H9 (cell line): Measurements from ENCODE around the gene LRRC63. TPM values are rescaled to one million over a fixed set of nuclear protein-coding genes. Genes with fewer than 3 reads are reported as not detected.

Experiments
- DNase-seq: peaks from one replicate; pipeline ENCODE4 v3.0.0-alpha.2; 2017
- H2AFZ ChIP-seq: one replicate; pipeline ENCODE4 v1.6.1; 2013; ENCODE audit warnings: mild to moderate bottlenecking, low read length, control low read depth, moderate library complexity
- H2AK5ac ChIP-seq: 2 replicates; pipeline ENCODE4 v1.6.1; 2013; ENCODE audit warnings: low read length, control low read depth, mixed read lengths; ENCODE audit not compliant: insufficient read length
- H2BK120ac ChIP-seq: one replicate; pipeline ENCODE4 v1.6.1; 2013; ENCODE audit warnings: low read depth, mild to moderate bottlenecking, low read length, control low read depth, inconsistent platforms; ENCODE audit not compliant: poor library complexity, severe bottlenecking
- H2BK12ac ChIP-seq: 2 replicates; pipeline ENCODE4 v1.6.1; 2013; ENCODE audit warnings: low read length, control low read depth, mixed read lengths, low read depth; ENCODE audit not compliant: insufficient read length
- H2BK15ac ChIP-seq: 2 replicates; pipeline ENCODE4 v1.6.1; 2013; ENCODE audit warnings: low read depth, low read length, control low read depth
- H2BK20ac ChIP-seq: one replicate; pipeline ENCODE4 v1.6.1; 2013; ENCODE audit warnings: low read depth, mild to moderate bottlenecking, low read length, control low read depth, inconsistent platforms; ENCODE audit not compliant: poor library complexity, severe bottlenecking
- H2BK5ac ChIP-seq: 2 replicates; pipeline ENCODE4 v1.6.1; 2013; ENCODE audit warnings: low read length, control low read depth, mixed read lengths; ENCODE audit not compliant: insufficient read length
- H3K14ac ChIP-seq: 2 replicates; pipeline ENCODE4 v1.6.1; 2013; ENCODE audit warnings: low read length, control low read depth; ENCODE audit not compliant: insufficient read depth
- H3K18ac ChIP-seq: 2 replicates; pipeline ENCODE4 v1.6.1; 2013; ENCODE audit warnings: low read depth, mild to moderate bottlenecking, mixed read lengths, low read length, control low read depth; ENCODE audit not compliant: insufficient read length
- H3K23ac ChIP-seq: 2 replicates; pipeline ENCODE4 v1.6.1; 2013; ENCODE audit warnings: low read length, control low read depth, mixed read lengths, low read depth; ENCODE audit not compliant: insufficient read length
- H3K23me2 ChIP-seq: 2 replicates; pipeline ENCODE4 v1.6.1; 2013; ENCODE audit warnings: low read depth, mild to moderate bottlenecking, mixed read lengths, low read length, control low read depth; ENCODE audit not compliant: insufficient read length, poor library complexity, severe bottlenecking
- H3K27ac ChIP-seq: 2 replicates; pipeline ENCODE4 v1.5.1; 2013; ENCODE audit warnings: low read length, control low read depth, mixed read lengths, low read depth; ENCODE audit not compliant: insufficient read length
- H3K27me3 ChIP-seq: 2 replicates; pipeline ENCODE4 v1.6.1; 2013; ENCODE audit warnings: low read length, control low read depth, inconsistent platforms; ENCODE audit not compliant: insufficient read depth
- H3K4ac ChIP-seq: 2 replicates; pipeline ENCODE4 v1.6.1; 2013; ENCODE audit warnings: low read depth, mild to moderate bottlenecking, control low read depth, inconsistent platforms, low read length, moderate library complexity
- H3K4me1 ChIP-seq: 2 replicates; pipeline ENCODE4 v1.6.1; 2013; ENCODE audit warnings: low read length, control low read depth, inconsistent platforms; ENCODE audit not compliant: insufficient read depth
- H3K4me2 ChIP-seq: 2 replicates; pipeline ENCODE4 v1.6.1; 2013; ENCODE audit warnings: low read length, control low read depth, mixed read lengths; ENCODE audit not compliant: insufficient read length, insufficient read depth
- H3K56ac ChIP-seq: 2 replicates; pipeline ENCODE4 v1.6.1; 2013; ENCODE audit warnings: low read depth, mild to moderate bottlenecking, mixed read lengths, low read length, control low read depth; ENCODE audit not compliant: insufficient read length
- H3K79me1 ChIP-seq: 2 replicates; pipeline ENCODE4 v1.6.1; 2013; ENCODE audit warnings: low read depth, mild to moderate bottlenecking, moderate library complexity, low read length, control low read depth, inconsistent platforms; ENCODE audit not compliant: insufficient read depth, poor library complexity, severe bottlenecking
- H3K79me2 ChIP-seq: 2 replicates; pipeline ENCODE4 v1.6.1; 2013; ENCODE audit warnings: low read length, control low read depth, inconsistent platforms; ENCODE audit not compliant: insufficient read depth
- H3K9ac ChIP-seq: 2 replicates; pipeline ENCODE4 v1.6.1; 2013; ENCODE audit warnings: low read length, control low read depth, mixed read lengths; ENCODE audit not compliant: insufficient read length; ENCODE audit errors: extremely low read depth
- H3K9me3 ChIP-seq: one replicate; pipeline ENCODE4 v1.6.1; 2013; ENCODE audit warnings: low read depth, low read length, inconsistent platforms; ENCODE audit not compliant: control insufficient read depth
- H3T11ph ChIP-seq: one replicate; pipeline ENCODE4 v1.6.1; 2013; ENCODE audit warnings: mild to moderate bottlenecking, low read length, control low read depth, inconsistent platforms
- H4K20me1 ChIP-seq: one replicate; pipeline ENCODE4 v1.6.1; 2013; ENCODE audit not compliant: control insufficient read depth, insufficient read length, insufficient read depth
- H4K5ac ChIP-seq: 2 replicates; pipeline ENCODE4 v1.6.1; 2013; ENCODE audit warnings: low read depth, mild to moderate bottlenecking, mixed read lengths, low read length, control low read depth; ENCODE audit not compliant: insufficient read length
- H4K8ac ChIP-seq: replicated peaks from 2 replicates; pipeline ENCODE4 v1.6.1; 2013; ENCODE audit warnings: low read length, control low read depth, mixed read lengths, low read depth; ENCODE audit not compliant: insufficient read length
- H4K91ac ChIP-seq: 2 replicates; pipeline ENCODE4 v1.6.1; 2013; ENCODE audit warnings: low read depth, mild to moderate bottlenecking, moderate library complexity, mixed read lengths, low read length, control low read depth; ENCODE audit not compliant: insufficient read length
- H3K27ac Mint-ChIP-seq, 3 experiments: 2 replicates in 2 of 3; 3 replicates in 1 of 3; pipeline ENCODE4 v1.8.0; 2020 to 2021; ENCODE audit warnings: mixed read lengths in 3 of 3, mild to moderate bottlenecking in 1 of 3, moderate library complexity in 1 of 3
- H3K27me3 Mint-ChIP-seq: 2 replicates; pipeline ENCODE4 v1.8.0; 2021; ENCODE audit warnings: low read depth, mild to moderate bottlenecking, moderate library complexity, mixed read lengths
- H3K36me3 Mint-ChIP-seq, 3 experiments: 2 replicates in 2 of 3; 3 replicates in 1 of 3; pipeline ENCODE4 v1.8.0; 2020 to 2021; ENCODE audit warnings: low read depth in 3 of 3, mixed read lengths in 3 of 3; ENCODE audit not compliant: insufficient read depth in 1 of 3
- H3K4me1 Mint-ChIP-seq, 2 experiments: 2 replicates each; pipeline ENCODE4 v1.8.0; 2020; ENCODE audit warnings: mixed read lengths in 2 of 2
- H3K4me3 Mint-ChIP-seq, 2 experiments: 2 replicates in 1 of 2; 3 replicates in 1 of 2; pipeline ENCODE4 v1.8.0; 2020 to 2021; ENCODE audit warnings: mild to moderate bottlenecking in 2 of 2, mixed read lengths in 2 of 2, moderate library complexity in 1 of 2
- H3K9me3 Mint-ChIP-seq, 2 experiments: 2 replicates in 1 of 2; 3 replicates in 1 of 2; pipeline ENCODE4 v1.8.0; 2020; ENCODE audit warnings: mild to moderate bottlenecking in 2 of 2, mixed read lengths in 2 of 2, moderate library complexity in 1 of 2
- CTCF ChIP-seq: fragments of 200-600 bp; sonication (generic); conservative IDR thresholded peaks from 3 replicates; pipeline ENCODE4 v1.8.0; 2021; ENCODE audit warnings: antibody characterized with exemption, mild to moderate bottlenecking
- WGBS: extraction: QIAGEN DNeasy Blood & Tissue Kit; methylation state at CpG from one replicate; pipeline ENCODE4 v1.1.7; 2013; ENCODE audit warnings: missing lambda C conversion rate, low lambda C conversion rate, mixed read lengths; ENCODE audit not compliant: insufficient read length; ENCODE audit errors: extremely low coverage; 5-methylcytosine and 5-hydroxymethylcytosine counted together
- total RNA-seq: library from RNA; stranded (reverse); gene quantifications from 2 replicates; pipeline ENCODE4 v1.2.1, GENCODE V29; 2021

LRRC63 gene
- total RNA-seq, 1 experiment from 2014 or later, result not detected

GRCh38 chr13:46321494-46322225 is 109.9 kb downstream of the LRRC63 start:
- no peaks in the 10 kb centered on the region for H4K20me1 ChIP-seq
- no peak overlapping the region for H3T11ph ChIP-seq
- H3K79me2 ChIP-seq, result no peaks in the 10 kb centered on the region
- H2AK5ac ChIP-seq, result no peak overlapping the region
- no peaks in the 10 kb centered on the region for H3K79me1 ChIP-seq
- no peak overlapping the region for H2BK120ac ChIP-seq
- no peaks in the 10 kb centered on the region for H3K4me1 ChIP-seq
- H3K23ac ChIP-seq, result no peak overlapping the region
- Mint-ChIP-seq H3K4me3 (no peak overlapping the region), H3K4me1 (peaks cover 3 to 10% of the 10 kb centered on the region in 2 experiments), H3K9me3 (no peaks in the 10 kb centered on the region), H3K36me3 (no peaks in the 10 kb centered on the region), H3K27me3 (peaks cover 7% of the 10 kb centered on the region), H3K27ac (no peak overlapping the region; a peak in 1 of 7 replicates)
- no peak overlapping the region for H3K27ac ChIP-seq
- no peak overlapping the region for H3K18ac ChIP-seq
- H3K14ac ChIP-seq, result no peak overlapping the region
- TF ChIP-seq CTCF, result peak; percentile 81
- no peak overlapping the region for H4K8ac ChIP-seq
- no peak overlapping the region for H3K56ac ChIP-seq
- no peak overlapping the region for H4K5ac ChIP-seq
- peak; percentile 55 for DNase-seq
- no peaks in the 10 kb centered on the region for H3K27me3 ChIP-seq
- H3K4me2 ChIP-seq, result no peak overlapping the region
- no CpG with 5 or more reads among the region's 17 CpGs for WGBS
- no peak overlapping the region for H2BK12ac ChIP-seq
- H2BK15ac ChIP-seq, result no peak overlapping the region
- H3K9me3 ChIP-seq, result no peaks in the 10 kb centered on the region
- H4K91ac ChIP-seq, result no peak overlapping the region
- no peak overlapping the region for H2BK20ac ChIP-seq
- no peak overlapping the region for H3K9ac ChIP-seq
- no peak overlapping the region for H2BK5ac ChIP-seq
- H2AFZ ChIP-seq, result peak overlapping the region; percentile 49
- no peaks in the 10 kb centered on the region for H3K23me2 ChIP-seq
- H3K4ac ChIP-seq, result no peak overlapping the region
